PFSK-1 (cell line): ENCODE measurements around the gene TMEM175.

Experiments
- FOXP2 ChIP-seq: optimal IDR thresholded peaks from 2 replicates; pipeline ENCODE3; 2011; ENCODE audit warnings: borderline replicate concordance, control low read depth, inconsistent platforms; ENCODE audit not compliant: insufficient read depth; ENCODE audit errors: extremely low read length, extremely low read depth
- POLR2AphosphoS5 ChIP-seq: IDR thresholded peaks from 2 replicates; pipeline ENCODE4 v1.6.1; 2012; ENCODE audit warnings: low read depth, mild to moderate bottlenecking, control low read depth, low read length, moderate library complexity
- REST ChIP-seq, 2 experiments: IDR thresholded peaks; 2 replicates each; pipeline versions ENCODE4 v1.6.1 to v1.8.0; 2011 to 2012; ENCODE audit warnings: low read depth in 2 of 2, low read length in 2 of 2, control low read depth in 1 of 2, inconsistent platforms in 1 of 2, mild to moderate bottlenecking in 1 of 2, moderate library complexity in 1 of 2; ENCODE audit not compliant: insufficient read depth in 1 of 2
- SIN3A ChIP-seq: IDR thresholded peaks from 2 replicates; pipeline ENCODE4 v1.6.1; 2012; ENCODE audit warnings: mild to moderate bottlenecking, low read length, moderate library complexity, borderline replicate concordance; ENCODE audit not compliant: insufficient read depth
- TAF1 ChIP-seq: IDR thresholded peaks from 2 replicates; pipeline ENCODE4 v1.6.1; 2012; ENCODE audit warnings: low read length, control low read depth, borderline replicate concordance; ENCODE audit not compliant: insufficient read depth

Gene TMEM175

GRCh38 chr4:910366-911091 lies 21.7 kb upstream of the TMEM175 start:
- TF ChIP-seq SIN3A (no peak), REST (IDR thresholded peaks at IDR 0.05; ENCODE audit: insufficient read depth in 1 of 2, low read depth in 2 of 2, low read length in 2 of 2) (no peak), POLR2AphosphoS5 (no peak), FOXP2 (no peak), TAF1 (no peak)

DNA sequence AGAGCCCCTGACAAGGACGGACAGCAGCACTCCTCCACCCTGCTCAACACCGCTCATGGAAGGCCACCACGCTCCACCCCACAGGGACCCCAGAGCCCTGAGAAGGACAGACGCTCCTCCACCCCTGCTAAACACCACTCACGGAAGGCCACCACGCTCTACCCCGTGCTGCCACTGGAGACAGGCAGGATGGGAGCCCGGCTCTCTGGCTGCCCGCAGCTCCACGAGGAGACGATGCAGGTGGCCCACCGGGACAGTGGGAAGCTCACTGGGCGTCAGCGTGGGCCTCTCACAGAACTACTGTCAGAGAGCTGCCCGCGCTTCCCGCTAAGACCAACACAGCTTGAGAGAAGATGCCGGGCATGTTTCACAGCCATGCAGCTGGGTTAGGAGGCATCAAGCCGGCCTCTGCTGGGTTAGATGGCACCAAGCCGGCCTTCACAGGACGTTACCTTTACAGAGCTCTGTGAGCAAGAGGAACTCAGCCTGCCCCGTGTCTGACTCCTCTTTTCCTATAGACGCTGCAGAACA lies 21.0 kb upstream of the TMEM175 start:
- TF ChIP-seq FOXP2: no peak
- no peak for TF ChIP-seq REST (IDR thresholded peaks at IDR 0.05; ENCODE audit: insufficient read depth in 1 of 2, low read depth in 2 of 2, low read length in 2 of 2)
- no peak for TF ChIP-seq POLR2AphosphoS5
- no peak for TF ChIP-seq TAF1
- TF ChIP-seq SIN3A: no peak

DNA sequence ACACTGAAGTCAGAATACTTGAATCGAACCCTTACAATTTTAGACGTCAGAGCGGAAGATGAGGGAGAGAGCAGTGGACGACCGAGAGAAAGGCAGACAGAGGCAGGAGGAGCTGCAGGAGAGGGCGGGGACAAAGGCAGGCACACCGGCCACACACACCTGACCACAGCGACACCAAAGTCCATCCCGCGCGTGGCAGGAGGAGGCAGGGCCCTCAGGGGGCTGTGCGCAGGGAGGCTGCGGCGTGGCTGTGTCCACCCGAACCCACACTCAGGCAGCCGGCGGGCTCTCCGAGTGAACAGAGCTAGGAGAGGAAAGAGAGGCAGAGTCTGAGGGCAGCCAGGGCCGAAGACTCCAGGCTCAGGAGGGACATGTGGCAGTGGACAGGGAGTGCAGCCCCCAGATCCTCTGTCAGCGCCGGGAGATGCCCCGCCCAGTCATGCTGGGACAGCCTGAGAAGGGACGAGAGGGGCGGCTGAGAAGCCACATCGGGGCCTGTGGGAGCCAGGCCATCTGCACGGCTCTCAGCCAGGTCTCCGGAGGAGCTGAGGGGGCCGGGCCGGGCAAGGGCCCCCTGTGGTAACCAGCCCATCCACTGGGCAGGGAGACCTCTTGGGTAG lies 20.3 kb upstream of the TMEM175 start:
- TF ChIP-seq TAF1 (no peak), SIN3A (no peak), POLR2AphosphoS5 (no peak), REST (IDR thresholded peaks at IDR 0.05; ENCODE audit: insufficient read depth in 1 of 2, low read depth in 2 of 2, low read length in 2 of 2) (no peak), FOXP2 (no peak)

DNA sequence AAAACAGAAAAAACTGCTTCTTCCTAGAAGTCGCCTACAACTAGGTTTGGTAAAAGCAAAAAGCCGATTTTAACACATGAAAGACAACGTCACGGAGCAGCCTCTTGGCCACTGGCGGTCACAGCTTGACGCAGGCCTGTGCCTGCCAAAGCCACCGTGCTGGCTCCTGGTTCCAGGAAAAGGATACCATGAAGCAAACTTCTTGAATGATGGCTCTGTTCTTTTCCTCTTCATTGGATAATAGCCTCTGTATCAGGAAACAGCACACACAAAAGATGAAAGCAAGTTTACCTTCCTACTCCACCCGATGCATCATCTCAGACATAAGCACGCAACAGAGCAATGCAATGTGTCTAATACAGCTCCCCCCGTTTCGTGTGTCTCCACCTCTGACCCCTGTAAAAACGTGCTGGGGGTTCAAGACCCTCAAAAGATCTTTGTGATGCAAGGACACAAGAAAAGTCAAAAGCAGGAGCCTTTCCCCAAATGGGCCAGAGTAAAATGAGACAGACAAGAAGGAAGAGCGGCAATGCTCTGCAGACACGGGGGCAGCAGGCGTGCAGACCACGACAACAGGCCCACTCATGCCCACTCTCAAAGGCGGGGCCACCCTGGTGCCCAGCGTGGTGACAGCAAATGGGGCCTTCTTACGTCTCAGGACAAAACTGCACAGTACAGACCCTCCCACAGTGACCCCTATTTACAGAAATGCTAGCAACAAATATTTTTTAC lies 19.5 kb upstream of the TMEM175 start:
- no peak for TF ChIP-seq TAF1
- TF ChIP-seq FOXP2: no peak
- no peak for TF ChIP-seq POLR2AphosphoS5

DNA sequence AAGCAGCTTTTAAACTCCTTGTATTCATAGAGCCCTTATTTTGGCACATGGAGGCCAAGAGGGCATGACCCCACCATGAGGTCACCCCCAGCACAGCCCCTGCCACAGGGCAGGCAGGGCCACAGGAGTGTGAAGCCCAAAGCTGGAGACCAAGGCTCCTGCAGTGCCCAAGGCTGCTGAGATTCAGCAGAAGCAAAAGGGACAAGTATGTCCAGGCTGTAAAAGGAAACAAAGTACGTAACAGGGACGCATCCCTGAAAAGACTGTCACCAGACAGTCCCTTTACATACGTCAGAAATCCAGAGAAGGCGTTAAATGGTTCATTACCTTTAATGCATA lies 19.0 kb upstream of the TMEM175 start:
- TF ChIP-seq FOXP2: no peak
